AG04450 (cell line): ENCODE data around the gene SHANK3. TPM values are rescaled to one million over a fixed set of nuclear protein-coding genes. Genes with fewer than 3 reads are reported as not detected.

Experiments
- CTCF ChIA-PET: fragments of 300-600, 350-600 bp; formaldehyde crosslinking; extraction: SDS; loops from one replicate; lab custom pipeline; 2022; ENCODE audit warnings: antibody characterized with exemption, inconsistent platforms; lab: Charles Lee
- POLR2A ChIA-PET: fragments of 350-600 bp; formaldehyde crosslinking; extraction: SDS; loops from one replicate; lab custom pipeline; 2021; ENCODE audit warnings: antibody characterized with exemption, inconsistent platforms; lab: Yijun Ruan, JAX
- DNase-seq: peaks from one replicate; pipeline ENCODE4 v3.0.0-alpha.2; 2011; ENCODE audit warnings: low read depth, low spot score
- H3K27ac ChIP-seq: one replicate; pipeline ENCODE4 v1.5.1; 2012; ENCODE audit warnings: low read depth, low read length, control low read depth
- H3K27me3 ChIP-seq: one replicate; pipeline ENCODE4 v1.6.0; 2012; ENCODE audit warnings: low read length; ENCODE audit not compliant: control insufficient read depth, insufficient read depth
- H3K4me3 ChIP-seq: 2 replicates; pipeline ENCODE4 v1.5.1; 2011; ENCODE audit warnings: mild to moderate bottlenecking, low read depth, low read length, control low read depth
- H3K9me3 ChIP-seq: 2 replicates; pipeline ENCODE4 v1.5.1; 2012; ENCODE audit warnings: low read length; ENCODE audit not compliant: control insufficient read depth, insufficient read depth
- CTCF ChIP-seq: IDR thresholded peaks from 2 replicates; pipeline ENCODE4 v1.5.1; 2011; ENCODE audit warnings: low read depth, low read length, control low read depth, inconsistent platforms
- polyA plus RNA-seq: library from polyadenylated mRNA; depleted of rRNA; stranded (reverse); fragments of >200 nt; gene quantifications from 2 replicates; pipeline ENCODE4 v1.2.3, GENCODE V29; 2011

SHANK3 gene
- polyA plus RNA-seq, 1 experiment = 0.47 TPM

- Histone ChIP-seq H3K9me3 (no peaks in the 10 kb centered on the region), H3K27me3 (peaks cover 8% of the 10 kb centered on the region), H3K4me3 (no peak overlapping the region), H3K27ac (no peak overlapping the region)
- ChIA-PET POLR2A (no interaction called here), CTCF (no interaction called here)
- TF ChIP-seq CTCF = no peak
- DNase-seq = no peak
These were observed 6.9 kb upstream of the SHANK3 start for GRCh38 chr22:50665738-50666137.

GRCh38 chr22:50670513-50670912 lies 2.1 kb upstream of the SHANK3 start:
- DNase-seq = no peak
- no peak for TF ChIP-seq CTCF
- Histone ChIP-seq H3K27me3 (peaks cover 37% of the 10 kb centered on the region), H3K4me3 (no peak overlapping the region), H3K9me3 (peaks cover 2% of the 10 kb centered on the region; the same call in 1 of the 2 replicates), H3K27ac (no peak overlapping the region)
- CTCF ChIA-PET = interaction anchor here (0.6 to 1.1 kb wide), 2 partner anchors 9 to 29 kb away, joined by 3 read pairs; no protein-coding TSS in a partner anchor
- POLR2A ChIA-PET = no interaction called here

- Histone ChIP-seq H3K27me3 (peaks cover 42% of the 10 kb centered on the region), H3K9me3 (peaks cover 2% of the 10 kb centered on the region; the same call in 1 of the 2 replicates), H3K27ac (no peak overlapping the region), H3K4me3 (no peak overlapping the region)
- no peak for TF ChIP-seq CTCF
- ChIA-PET POLR2A (no interaction called here), CTCF (interaction anchor here (0.6 kb wide), 1 partner anchor 9 kb away, joined by 3 read pairs; no protein-coding TSS in a partner anchor)
- DNase-seq = no peak
These were observed 1.6 kb upstream of the SHANK3 start for GRCh38 chr22:50670914-50671538.

DNA sequence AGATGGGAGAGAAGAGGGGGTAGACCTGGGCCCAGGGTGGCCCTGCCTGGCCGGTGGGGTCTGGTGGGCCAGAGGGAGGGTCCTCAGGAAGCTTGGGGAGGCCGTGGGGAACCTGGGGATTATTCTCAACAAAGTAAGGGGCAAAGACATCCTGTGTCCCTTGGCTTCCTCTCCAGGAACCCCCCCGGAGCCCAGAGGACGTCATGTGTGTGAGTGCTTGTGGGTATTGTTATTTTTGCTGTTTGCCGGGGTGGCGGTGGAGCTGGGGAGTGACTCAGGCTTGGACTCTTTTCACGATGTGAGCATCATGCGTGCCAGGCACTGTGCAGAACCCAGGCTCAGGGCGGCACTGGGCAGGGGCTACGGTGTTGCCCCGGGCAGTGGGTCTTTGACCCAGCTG lies 982 bp upstream of the SHANK3 start:
- H3K27ac ChIP-seq = no peak overlapping the region
- ChIA-PET CTCF (no interaction called here), POLR2A (no interaction called here)
- TF ChIP-seq CTCF = no peak
- peaks cover 2% of the 10 kb centered on the region; the same call in 1 of the 2 replicates for H3K9me3 ChIP-seq
- H3K27me3 ChIP-seq = peaks cover 48% of the 10 kb centered on the region
- no peak for DNase-seq
- H3K4me3 ChIP-seq = no peak overlapping the region

DNA sequence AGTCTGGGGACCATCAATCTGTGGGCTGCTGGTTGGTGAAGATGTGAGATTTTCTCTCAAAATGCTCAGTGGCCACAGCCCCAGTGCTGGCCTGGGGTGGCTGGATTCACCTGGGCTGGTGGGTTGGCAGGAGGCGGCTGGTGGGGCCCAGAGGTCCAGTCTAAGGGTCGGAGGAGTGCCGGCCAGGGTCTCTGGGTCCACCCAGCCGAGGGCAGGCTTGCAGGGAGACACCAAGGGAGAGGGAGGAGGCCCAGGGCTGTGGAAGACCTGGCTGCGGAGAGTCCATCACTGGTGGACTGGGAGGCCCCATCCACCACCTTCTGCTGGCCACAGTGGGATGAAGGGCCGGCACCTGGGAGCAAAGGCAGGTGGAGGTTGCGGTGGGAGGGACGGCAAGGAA lies 582 bp upstream of the SHANK3 start:
- H3K27ac ChIP-seq = no peak overlapping the region
- peaks cover 2% of the 10 kb centered on the region; the same call in 1 of the 2 replicates for H3K9me3 ChIP-seq
- no peak for TF ChIP-seq CTCF
- no peak for DNase-seq
- ChIA-PET POLR2A (no interaction called here), CTCF (no interaction called here)
- H3K27me3 ChIP-seq = peaks cover 47% of the 10 kb centered on the region
- H3K4me3 ChIP-seq = no peak overlapping the region
